Astrocyte of the spinal cord (primary cell): Measurements from ENCODE around the gene ECM1.
A peak's percentile ranks its signal among the peaks of the same experiment; 100 is the strongest.

Source experiments
- DNase-seq: peaks from one replicate; pipeline ENCODE4 v3.0.0; 2011; ENCODE audit warnings: low read depth, low spot score
- H3K4me3 ChIP-seq: 2 replicates; pipeline ENCODE4 v1.5.1; 2011; ENCODE audit warnings: low read depth, mild to moderate bottlenecking, low read length, moderate library complexity
- CTCF ChIP-seq: IDR thresholded peaks from 2 replicates; pipeline ENCODE4 v1.5.1; 2012; ENCODE audit warnings: low read depth, mild to moderate bottlenecking, low read length, inconsistent platforms
- in situ Hi-C: cut with HindIII; loops from 2 replicates; pipeline ENCODE4 v1.10.0; 2017; ENCODE audit warnings: low sequenced_read_pairs

ECM1 gene

GRCh38 chr1:150507912-150508864 is at the start of gene ECM1:
Gene ECM1 (plus strand): TSS chr1:150508109. CDS start chr1:150508210, 101 bp downstream.
- in situ Hi-C loops = no loop called here
- DNase-seq = peak; percentile 73
- no peak for TF ChIP-seq CTCF
- peak within 1 kb of the TSS; percentile 24 for H3K4me3 ChIP-seq

GRCh38 chr1:150464422-150464826 is 43.5 kb upstream of the ECM1 start:
- in situ Hi-C loops = no loop called here
- no peak overlapping the region for H3K4me3 ChIP-seq
- peak; percentile 53 for DNase-seq
- peak; percentile 76 for TF ChIP-seq CTCF

- no peak for DNase-seq
- no peak overlapping the region for H3K4me3 ChIP-seq
- in situ Hi-C loops = no loop called here
- no peak for TF ChIP-seq CTCF
Measured at GRCh38 chr1:150466964-150467363, 40.9 kb upstream of the ECM1 start.

- no peak for TF ChIP-seq CTCF
- no peak overlapping the region for H3K4me3 ChIP-seq
- in situ Hi-C loops = no loop called here
- DNase-seq = no peak
Measured at GRCh38 chr1:150469291-150469690, 38.6 kb upstream of the ECM1 start.

- DNase-seq = no peak
- no peak overlapping the region for H3K4me3 ChIP-seq
- no peak for TF ChIP-seq CTCF
- in situ Hi-C loops = no loop called here
Measured at GRCh38 chr1:150472601-150473200, 35.2 kb upstream of the ECM1 start.

- DNase-seq = no peak
- in situ Hi-C loops = no loop called here
- H3K4me3 ChIP-seq = no peak overlapping the region
- TF ChIP-seq CTCF = no peak
Measured at GRCh38 chr1:150473659-150474058, 34.2 kb upstream of the ECM1 start.
